Activated CD4-positive, alpha-beta T cell treated with anti-CD3 and anti-CD28 coated beads, Interleukin-2, amount 50 U/mL, for 16 hours (primary cell): ENCODE data around the gene ECT2L.

Experiments
- DNase-seq: peaks from one replicate; pipeline ENCODE4 v3.0.0-alpha.2; 2020

Gene ECT2L

GRCh38 chr6:138945354-138945753, 149.5 kb downstream of the ECT2L start:
- no peak for DNase-seq

GRCh38 chr6:138948004-138948403, 152.1 kb downstream of the ECT2L start:
- DNase-seq, result no peak

- DNase-seq, result no peak
Observed at GRCh38 chr6:138948546-138949179, 152.8 kb downstream of the ECT2L start.

- peak; percentile 14 for DNase-seq
Observed at GRCh38 chr6:138953451-138953850, 157.6 kb downstream of the ECT2L start.
